ENCODE data around the gene RSAD1. TPM values are rescaled to one million over a fixed set of nuclear protein-coding genes. Genes with fewer than 3 reads are reported as not detected.

The RSAD1 gene
- total RNA-seq, 2 experiments from 2014 or later: 39.2 to 40.4 TPM

DNA sequence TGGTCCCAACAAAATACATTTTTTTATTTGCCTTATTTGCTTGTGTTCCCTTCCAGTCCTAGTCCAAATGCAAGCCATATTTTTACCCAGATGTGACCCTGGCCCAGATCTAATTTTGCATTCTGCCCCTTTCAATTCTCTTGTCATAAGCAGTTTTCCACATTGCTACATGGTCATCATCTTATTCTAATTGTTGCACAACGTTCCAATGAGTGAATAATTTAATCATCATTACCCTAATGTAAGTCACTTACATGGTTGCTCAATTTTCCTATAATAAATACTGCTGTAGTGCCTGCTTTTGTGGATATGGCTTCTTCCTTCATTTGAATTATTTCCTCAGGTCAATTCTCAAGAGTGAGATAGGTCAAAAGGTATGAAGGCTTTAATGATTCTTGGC lies 12.8 kb downstream of the RSAD1 start:
- H3K9me3 Mint-ChIP-seq: no peaks in the 10 kb centered on the region
- H3K27ac Mint-ChIP-seq: no peak overlapping the region
- no peak for DNase-seq
- intact Hi-C loops (cut with micrococcal nuclease): no loop called here
- no peak overlapping the region for H3K4me3 Mint-ChIP-seq
- H3K36me3 Mint-ChIP-seq (ENCODE audit: low read depth): peaks cover 2% of the 10 kb centered on the region
- CTCF ChIA-PET: no interaction called here
- peaks cover 8% of the 10 kb centered on the region for H3K4me1 Mint-ChIP-seq (ENCODE audit: low read depth)
- no peaks in the 10 kb centered on the region for H3K27me3 Mint-ChIP-seq (ENCODE audit: low read depth)

DNA sequence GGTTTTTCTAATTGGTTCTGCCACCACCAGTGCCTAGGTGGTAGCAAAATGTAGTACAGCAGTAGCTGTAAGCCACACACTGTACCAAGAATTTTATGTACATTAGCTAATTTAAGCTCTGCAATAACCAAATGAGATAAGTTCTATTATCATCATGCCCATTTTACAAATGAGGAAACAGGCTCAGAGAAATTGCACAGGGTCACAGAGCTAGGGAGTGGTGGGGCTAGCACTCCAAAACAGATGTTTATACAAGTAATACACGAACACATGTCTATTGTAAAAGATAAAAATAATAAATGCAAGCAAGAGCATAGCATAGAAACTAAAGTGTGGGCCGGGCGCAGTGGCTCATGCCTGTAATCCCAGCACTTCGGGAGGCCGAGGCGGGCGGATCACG lies 13.6 kb downstream of the RSAD1 start:
- DNase-seq: no peak
- Mint-ChIP-seq H3K27ac (no peak overlapping the region), H3K4me3 (no peak overlapping the region), H3K9me3 (no peaks in the 10 kb centered on the region), H3K36me3 (ENCODE audit: low read depth) (peaks cover 2% of the 10 kb centered on the region), H3K27me3 (ENCODE audit: low read depth) (no peaks in the 10 kb centered on the region), H3K4me1 (ENCODE audit: low read depth) (peaks cover 8% of the 10 kb centered on the region)
- intact Hi-C loops (cut with micrococcal nuclease): no loop called here
- CTCF ChIA-PET: interaction anchor here (0.5 to 1.8 kb wide), 2 partner anchors 9 kb away, joined by 3 to 5 read pairs; no protein-coding TSS in a partner anchor

DNA sequence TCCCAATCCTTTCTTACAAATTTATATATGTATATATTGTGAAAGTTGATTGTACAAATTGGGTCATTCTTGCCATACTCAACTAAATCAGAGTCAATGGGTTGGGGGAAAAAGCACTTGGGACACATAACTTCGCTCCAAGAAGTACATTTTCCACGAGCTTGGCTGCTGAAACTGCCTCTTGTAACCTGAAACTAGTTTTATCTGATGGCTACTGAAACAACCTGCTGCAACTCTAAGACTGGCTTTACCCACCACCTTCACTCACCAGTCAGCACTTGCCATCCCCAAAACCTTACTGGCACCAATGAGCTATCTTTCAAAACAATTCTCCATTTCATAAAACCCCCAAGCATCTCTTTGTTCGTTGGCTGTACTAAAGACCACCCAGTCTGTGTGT lies 15.1 kb downstream of the RSAD1 start:
- no peaks in the 10 kb centered on the region for H3K36me3 Mint-ChIP-seq (ENCODE audit: low read depth)
- no peak for DNase-seq
- intact Hi-C loops (cut with micrococcal nuclease): no loop called here
- no peak overlapping the region for H3K27ac Mint-ChIP-seq
- H3K9me3 Mint-ChIP-seq: no peaks in the 10 kb centered on the region
- no peak overlapping the region for H3K4me3 Mint-ChIP-seq
- no peaks in the 10 kb centered on the region for H3K4me1 Mint-ChIP-seq (ENCODE audit: low read depth)
- CTCF ChIA-PET: interaction anchor here (0.6 to 1.4 kb wide), 3 partner anchors 10 to 142 kb away, joined by 3 to 4 read pairs (median 3); partner anchors contain the start of gene RSAD1
- no peaks in the 10 kb centered on the region for H3K27me3 Mint-ChIP-seq (ENCODE audit: low read depth)

DNA sequence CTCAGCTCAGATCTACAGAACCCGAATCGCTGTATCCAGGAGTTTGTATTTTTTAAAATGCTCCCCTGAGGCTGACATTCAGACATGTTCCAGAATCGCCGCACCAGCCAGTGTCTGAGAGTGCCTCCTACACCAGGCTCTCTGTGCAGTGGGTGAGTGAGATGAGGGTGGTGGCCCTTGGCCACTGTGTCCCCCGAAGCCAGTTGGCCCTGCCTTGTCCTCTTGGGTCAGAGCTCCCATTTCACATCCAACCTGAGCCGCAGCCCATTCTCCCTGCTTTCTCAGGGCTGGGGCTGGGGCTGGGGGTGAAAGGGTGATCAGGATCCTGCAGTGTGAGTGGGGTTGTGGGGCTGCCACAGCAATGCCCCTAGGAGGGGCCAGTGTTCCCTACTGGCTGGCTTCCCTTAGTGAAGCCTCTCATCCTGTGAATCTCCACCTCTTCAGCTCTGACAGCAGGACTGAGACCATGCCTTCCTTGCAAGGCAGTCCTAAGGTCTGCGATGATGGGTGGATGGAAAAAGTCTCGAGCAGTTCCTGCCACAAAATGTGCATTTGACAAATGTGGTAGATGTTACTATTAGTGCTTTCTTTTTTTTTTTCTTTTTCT lies 16.7 kb downstream of the RSAD1 start:
- intact Hi-C loops (cut with micrococcal nuclease): no loop called here
- Mint-ChIP-seq H3K36me3 (ENCODE audit: low read depth) (no peaks in the 10 kb centered on the region), H3K9me3 (no peaks in the 10 kb centered on the region), H3K4me1 (ENCODE audit: low read depth) (no peaks in the 10 kb centered on the region), H3K27me3 (ENCODE audit: low read depth) (no peaks in the 10 kb centered on the region), H3K27ac (no peak overlapping the region), H3K4me3 (no peak overlapping the region)
- CTCF ChIA-PET: interaction anchor here (0.6 kb wide), 1 partner anchor 78 kb away, joined by 5 read pairs; no protein-coding TSS in a partner anchor
- no peak for DNase-seq

DNA sequence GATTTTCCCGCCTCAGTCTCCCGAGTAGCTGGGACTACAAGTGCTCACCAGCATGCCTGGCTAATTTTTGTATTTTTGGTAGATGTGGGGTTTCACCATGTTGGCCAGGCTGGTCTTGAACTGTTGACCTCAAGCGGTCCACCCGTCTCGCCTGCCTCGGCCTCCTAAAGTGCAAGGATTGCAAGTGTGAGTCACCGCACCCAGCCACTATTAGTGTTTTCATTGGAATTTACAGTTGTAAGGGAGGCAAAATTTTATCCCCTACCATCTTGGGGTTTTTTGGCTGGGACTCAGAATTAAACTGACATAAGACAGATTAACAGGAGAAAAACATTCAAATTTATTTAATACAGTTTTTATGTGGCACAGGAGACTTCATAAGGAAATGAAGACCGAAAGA lies 17.3 kb downstream of the RSAD1 start:
- no peaks in the 10 kb centered on the region for H3K4me1 Mint-ChIP-seq (ENCODE audit: low read depth)
- CTCF ChIA-PET: interaction anchor here (0.6 kb wide), 1 partner anchor 78 kb away, joined by 5 read pairs; no protein-coding TSS in a partner anchor
- no peaks in the 10 kb centered on the region for H3K9me3 Mint-ChIP-seq
- no peaks in the 10 kb centered on the region for H3K36me3 Mint-ChIP-seq (ENCODE audit: low read depth)
- no peaks in the 10 kb centered on the region for H3K27me3 Mint-ChIP-seq (ENCODE audit: low read depth)
- no peak overlapping the region for H3K27ac Mint-ChIP-seq
- intact Hi-C loops (cut with micrococcal nuclease): no loop called here
- H3K4me3 Mint-ChIP-seq: no peak overlapping the region
- DNase-seq: no peak

DNA sequence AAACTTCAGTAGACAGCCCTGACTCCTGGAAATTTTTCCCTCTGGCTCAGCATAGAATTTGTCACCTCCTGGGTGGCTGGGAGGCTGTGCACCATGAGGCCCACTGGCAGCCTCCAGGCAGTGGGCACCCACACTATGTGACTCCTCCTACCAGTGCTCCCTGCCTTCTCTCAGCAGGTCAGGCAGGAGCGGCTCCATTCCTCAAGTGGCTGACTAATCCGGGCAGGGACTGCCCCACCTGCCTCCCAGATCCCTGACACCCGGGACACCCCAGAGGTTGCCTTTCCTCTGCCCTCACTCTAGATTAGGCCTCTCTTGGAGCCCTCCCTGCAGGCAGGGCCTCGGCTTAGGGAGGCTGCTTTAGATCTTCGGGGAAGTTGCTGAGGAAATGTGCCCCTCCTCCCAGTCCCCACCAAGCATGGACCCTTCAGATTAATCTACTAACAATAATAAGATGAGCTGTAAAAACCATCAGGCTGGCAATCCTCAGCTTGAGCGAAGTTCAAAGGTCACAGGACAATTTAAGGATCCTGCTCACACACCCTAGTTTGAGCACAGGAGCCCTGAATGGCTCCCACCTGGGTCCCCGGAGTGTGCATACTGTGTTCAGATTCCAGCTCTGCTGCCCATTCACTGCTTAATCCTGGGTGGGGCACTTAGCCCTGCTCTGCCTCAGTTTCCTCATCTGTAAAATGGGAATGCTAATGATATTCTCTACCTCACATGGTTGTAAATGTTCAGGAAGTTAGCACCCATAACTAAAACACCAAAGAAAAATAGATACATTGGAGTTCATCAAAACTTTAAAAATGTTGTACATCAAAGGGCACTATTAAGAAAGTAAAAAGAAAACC lies 19.6 kb downstream of the RSAD1 start:
- Mint-ChIP-seq H3K4me3 (no peak overlapping the region), H3K27ac (no peak overlapping the region), H3K27me3 (ENCODE audit: low read depth) (no peaks in the 10 kb centered on the region), H3K4me1 (ENCODE audit: low read depth) (peaks cover 1% of the 10 kb centered on the region), H3K36me3 (ENCODE audit: low read depth) (no peaks in the 10 kb centered on the region), H3K9me3 (no peaks in the 10 kb centered on the region)
- intact Hi-C loops (cut with micrococcal nuclease): no loop called here
- no peak for DNase-seq
- CTCF ChIA-PET: interaction anchor here (1.1 kb wide), 2 partner anchors 13 to 19 kb away, joined by 3 to 7 read pairs; no protein-coding TSS in a partner anchor

DNA sequence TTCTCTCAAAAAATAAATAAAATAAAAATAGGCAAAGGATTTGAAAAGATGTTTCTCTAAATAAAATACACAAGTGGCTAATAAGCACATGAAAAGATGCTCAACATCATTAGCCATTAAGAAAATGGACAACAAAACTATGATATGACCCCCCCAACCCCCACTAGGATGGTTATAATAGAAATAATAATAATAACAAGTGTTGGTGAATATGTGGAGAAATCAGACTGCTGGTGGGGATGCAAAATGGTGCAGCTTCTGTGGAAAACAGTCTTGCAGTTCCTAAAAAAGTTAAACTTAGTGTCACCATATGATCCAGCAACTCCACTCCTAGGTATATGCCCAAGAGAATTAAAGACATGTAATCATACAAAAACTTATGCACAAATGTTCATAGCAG lies 20.6 kb downstream of the RSAD1 start:
- no peak for DNase-seq
- Mint-ChIP-seq H3K9me3 (no peaks in the 10 kb centered on the region), H3K4me3 (no peak overlapping the region), H3K4me1 (ENCODE audit: low read depth) (peaks cover 8% of the 10 kb centered on the region), H3K27ac (no peak overlapping the region), H3K27me3 (ENCODE audit: low read depth) (no peaks in the 10 kb centered on the region), H3K36me3 (ENCODE audit: low read depth) (no peaks in the 10 kb centered on the region)
- intact Hi-C loops (cut with micrococcal nuclease): no loop called here
- CTCF ChIA-PET: interaction anchor here (1.1 kb wide), 1 partner anchor 12 kb away, joined by 3 read pairs; no protein-coding TSS in a partner anchor

DNA sequence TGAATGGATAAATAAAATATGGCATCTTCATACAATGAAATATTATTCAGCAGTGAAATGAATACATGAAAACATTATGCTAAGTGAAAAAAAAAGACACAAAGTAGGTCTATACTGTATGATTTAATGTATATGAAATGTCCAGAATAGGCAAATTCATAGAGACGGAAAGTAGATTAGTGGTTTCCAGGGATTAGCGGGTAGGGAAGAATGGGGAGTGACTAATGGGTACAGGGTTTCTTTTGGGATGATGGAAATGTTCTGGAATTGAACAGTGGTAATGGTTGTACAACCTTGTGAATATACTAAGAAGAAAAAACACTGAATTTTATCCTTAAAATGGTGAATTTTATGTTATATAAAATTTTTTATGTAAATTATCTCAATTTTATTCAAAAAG lies 21.1 kb downstream of the RSAD1 start:
- Mint-ChIP-seq H3K27ac (no peak overlapping the region), H3K36me3 (ENCODE audit: low read depth) (no peaks in the 10 kb centered on the region), H3K27me3 (ENCODE audit: low read depth) (no peaks in the 10 kb centered on the region), H3K4me3 (no peak overlapping the region), H3K4me1 (ENCODE audit: low read depth) (peaks cover 12% of the 10 kb centered on the region), H3K9me3 (no peaks in the 10 kb centered on the region)
- intact Hi-C loops (cut with micrococcal nuclease): no loop called here
- DNase-seq: no peak
- CTCF ChIA-PET: interaction anchor here (1.0 kb wide), 1 partner anchor 63 kb away, joined by 3 read pairs; no protein-coding TSS in a partner anchor

DNA sequence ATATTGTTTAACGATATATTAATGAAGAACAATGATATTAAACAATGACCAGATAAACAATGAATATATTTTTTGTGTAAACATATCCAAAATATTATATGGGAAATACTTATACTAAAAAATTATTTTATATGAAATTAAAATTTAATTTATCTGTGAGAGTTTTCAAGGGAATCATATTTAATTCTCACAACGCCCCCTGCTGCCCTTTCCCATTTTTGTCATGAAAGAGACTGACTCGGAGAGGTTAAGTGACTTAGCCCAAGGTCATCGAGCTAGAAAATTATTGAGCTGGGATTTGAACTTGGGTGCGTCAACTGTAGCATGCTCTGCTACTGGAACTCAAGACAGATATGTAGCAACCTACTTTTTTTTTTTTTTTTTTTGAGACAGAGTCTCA lies 22.4 kb downstream of the RSAD1 start:
- CTCF ChIA-PET: interaction anchor here (0.6 to 2.8 kb wide), 14 partner anchors 8 to 334 kb away, joined by 3 to 14 read pairs (median 4); partner anchors contain the start of genes RSAD1 and WFIKKN2
- Mint-ChIP-seq H3K4me3 (no peak overlapping the region), H3K36me3 (ENCODE audit: low read depth) (no peaks in the 10 kb centered on the region), H3K4me1 (ENCODE audit: low read depth) (peaks cover 14% of the 10 kb centered on the region), H3K9me3 (no peaks in the 10 kb centered on the region), H3K27ac (no peak overlapping the region), H3K27me3 (ENCODE audit: low read depth) (no peaks in the 10 kb centered on the region)
- intact Hi-C loops (cut with micrococcal nuclease): loop anchor here (1.0 kb wide), 1 partner anchor 19 kb away; no protein-coding TSS in a partner anchor
- DNase-seq: peak; percentile 68

DNA sequence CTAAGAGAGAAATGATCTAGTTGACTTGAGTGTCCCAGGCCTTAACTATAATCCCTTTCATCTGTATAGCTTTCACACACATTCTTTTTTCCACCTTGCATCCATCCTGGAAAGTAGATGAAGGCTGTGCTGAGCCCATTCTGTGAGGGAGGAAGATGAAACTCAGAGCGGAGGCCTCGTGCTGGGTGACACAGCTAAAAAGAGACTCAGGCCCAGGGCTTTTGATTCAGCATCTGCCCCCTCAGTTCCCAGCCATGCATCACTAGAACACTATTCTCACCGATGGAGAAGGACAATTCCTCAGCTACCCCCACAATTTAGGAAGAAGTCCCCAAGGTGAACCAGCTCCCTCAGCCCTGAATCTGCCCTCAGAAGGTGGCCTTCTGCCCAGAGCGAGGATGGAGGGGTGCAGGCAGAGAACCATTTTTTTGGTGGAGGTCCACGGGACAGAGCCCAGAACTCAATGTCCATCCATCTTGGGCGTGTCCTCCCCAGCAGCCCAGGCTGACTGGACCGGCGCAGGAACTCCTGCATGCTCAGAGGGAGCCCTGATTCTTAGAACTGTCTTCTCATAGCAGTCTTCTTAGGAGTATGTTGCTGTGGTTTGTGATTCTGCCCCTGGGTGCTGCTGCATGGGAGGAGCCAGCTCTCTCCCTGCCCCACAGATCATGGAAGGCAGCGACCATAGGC lies 23.8 kb downstream of the RSAD1 start:
- intact Hi-C loops (cut with micrococcal nuclease): no loop called here
- CTCF ChIA-PET: interaction anchor here (0.8 to 2.8 kb wide), 8 partner anchors 9 to 302 kb away, joined by 3 to 14 read pairs (median 6); partner anchors contain the start of gene RSAD1
- no peaks in the 10 kb centered on the region for H3K27me3 Mint-ChIP-seq (ENCODE audit: low read depth)
- H3K4me1 Mint-ChIP-seq (ENCODE audit: low read depth): peaks cover 14% of the 10 kb centered on the region
- no peaks in the 10 kb centered on the region for H3K9me3 Mint-ChIP-seq
- H3K27ac Mint-ChIP-seq: no peak overlapping the region
- no peak overlapping the region for H3K4me3 Mint-ChIP-seq
- H3K36me3 Mint-ChIP-seq (ENCODE audit: low read depth): no peaks in the 10 kb centered on the region
- no peak for DNase-seq

DNA sequence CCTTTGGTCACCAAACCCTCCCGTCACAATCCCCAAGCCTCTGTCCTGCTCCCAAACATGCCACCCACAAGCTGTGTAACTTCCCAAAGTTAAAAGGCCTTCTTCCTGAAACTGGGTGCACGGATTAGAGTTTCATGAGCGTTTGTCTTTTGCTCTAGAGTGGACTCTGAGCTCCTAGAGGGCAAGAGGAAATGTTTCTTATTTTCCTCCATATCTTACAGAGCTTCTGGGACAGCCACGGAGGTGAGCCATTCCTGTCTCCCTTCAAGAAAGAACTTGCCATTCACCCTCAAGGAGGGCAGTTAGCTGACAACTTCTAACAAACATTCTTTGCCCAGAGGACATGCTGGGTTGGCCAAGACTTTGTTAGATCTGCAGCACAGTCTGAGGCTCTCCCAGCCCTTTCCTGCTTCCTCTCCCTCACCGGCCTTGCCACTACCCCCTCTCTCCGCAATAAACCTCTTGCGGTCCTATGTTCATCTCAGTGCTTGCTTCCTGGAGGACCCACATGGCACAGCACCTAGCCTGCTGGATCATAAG lies 27.0 kb downstream of the RSAD1 start:
- intact Hi-C loops (cut with micrococcal nuclease): no loop called here

DNA sequence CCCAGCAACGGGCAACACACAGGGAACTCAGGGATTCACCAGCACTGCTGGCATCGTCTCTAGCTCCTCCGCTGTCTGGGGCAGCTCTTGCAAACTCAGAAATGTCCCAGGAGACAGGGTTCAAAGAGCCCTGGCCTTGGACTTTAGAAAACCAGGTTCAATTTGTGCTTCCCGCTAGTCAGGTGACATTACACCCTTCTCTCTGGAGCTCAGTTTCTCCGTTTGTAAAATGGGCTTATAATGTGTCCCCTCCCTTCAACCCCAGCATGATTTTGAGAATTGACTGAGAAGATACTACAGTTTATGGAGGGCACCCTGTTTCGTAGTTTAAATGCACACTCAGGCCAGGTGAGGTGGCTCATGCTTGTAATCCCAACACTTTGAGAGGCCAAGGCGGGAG lies 27.6 kb downstream of the RSAD1 start:
- no peak for DNase-seq
- H3K4me1 Mint-ChIP-seq (ENCODE audit: low read depth): peaks cover 40% of the 10 kb centered on the region
- CTCF ChIA-PET: interaction anchor here (0.6 to 1.6 kb wide), 4 partner anchors 23 to 188 kb away, joined by 3 to 8 read pairs (median 3); partner anchors contain the start of gene ACSF2
- H3K36me3 Mint-ChIP-seq (ENCODE audit: low read depth): no peaks in the 10 kb centered on the region
- intact Hi-C loops (cut with micrococcal nuclease): no loop called here
- H3K27ac Mint-ChIP-seq: no peak overlapping the region
- H3K9me3 Mint-ChIP-seq: no peaks in the 10 kb centered on the region
- no peak overlapping the region for H3K4me3 Mint-ChIP-seq
- H3K27me3 Mint-ChIP-seq (ENCODE audit: low read depth): no peaks in the 10 kb centered on the region

More for the DNA sequence above, 27.0 kb downstream of the RSAD1 start:
- no peak overlapping the region for H3K4me3 Mint-ChIP-seq
- DNase-seq: no peak
- H3K4me1 Mint-ChIP-seq (ENCODE audit: low read depth): peaks cover 34% of the 10 kb centered on the region
- H3K36me3 Mint-ChIP-seq (ENCODE audit: low read depth): no peaks in the 10 kb centered on the region
- no peak overlapping the region for H3K27ac Mint-ChIP-seq
- no peaks in the 10 kb centered on the region for H3K27me3 Mint-ChIP-seq (ENCODE audit: low read depth)
- H3K9me3 Mint-ChIP-seq: no peaks in the 10 kb centered on the region
- CTCF ChIA-PET: interaction anchor here (1.3 to 1.6 kb wide), 2 partner anchors 26 to 79 kb away, joined by 3 to 8 read pairs; partner anchors contain the start of gene ACSF2

All from activated naive CD4-positive, alpha-beta T cell treated with anti-CD3 and anti-CD28 coated beads for 36 hours (primary cell).